BLaER1 treated with 17β-estradiol and CSF1 and Interleukin-3, amounts not matched to agents 10 nM and 100 nM (cell line): Measurements from ENCODE around the gene ERF.
A peak's percentile ranks its signal among the peaks of the same experiment; 100 is the strongest.

ENCODE experiments used
- H3K27ac ChIP-seq, 11 experiments: shearing (Covaris generic); formaldehyde crosslinking; 2 replicates each; pipeline ENCODE4 v1.8.1; 2022
- H3K27me3 ChIP-seq, 11 experiments: shearing (Covaris generic); formaldehyde crosslinking; 2 replicates each; pipeline ENCODE4 v1.8.1; 2022
- H3K36me3 ChIP-seq, 11 experiments: shearing (Covaris generic); formaldehyde crosslinking; 2 replicates each; pipeline ENCODE4 v1.8.1; 2022
- H3K4me1 ChIP-seq, 10 experiments: shearing (Covaris generic); formaldehyde crosslinking; 2 replicates each; pipeline ENCODE4 v1.8.1; 2022
- H3K4me2 ChIP-seq, 11 experiments: shearing (Covaris generic); formaldehyde crosslinking; 2 replicates each; pipeline ENCODE4 v1.8.1; 2022
- H3K4me3 ChIP-seq, 10 experiments: shearing (Covaris generic); formaldehyde crosslinking; 2 replicates each; pipeline ENCODE4 v1.8.1; 2022
- H3K9ac ChIP-seq, 11 experiments: shearing (Covaris generic); formaldehyde crosslinking; 2 replicates each; pipeline ENCODE4 v1.8.1; 2022
- H3K9me3 ChIP-seq, 11 experiments: shearing (Covaris generic); formaldehyde crosslinking; replicated peaks in 1 of 11; 2 replicates each; pipeline ENCODE4 v1.8.1; 2022
- H4K20me1 ChIP-seq, 11 experiments: shearing (Covaris generic); formaldehyde crosslinking; 2 replicates each; pipeline ENCODE4 v1.8.1; 2022
- Cebpa-rat ChIP-seq, 11 experiments: shearing (Covaris generic); IDR thresholded peaks; 2 replicates each; pipeline ENCODE4 v1.8.1; 2022

The ERF gene

DNA sequence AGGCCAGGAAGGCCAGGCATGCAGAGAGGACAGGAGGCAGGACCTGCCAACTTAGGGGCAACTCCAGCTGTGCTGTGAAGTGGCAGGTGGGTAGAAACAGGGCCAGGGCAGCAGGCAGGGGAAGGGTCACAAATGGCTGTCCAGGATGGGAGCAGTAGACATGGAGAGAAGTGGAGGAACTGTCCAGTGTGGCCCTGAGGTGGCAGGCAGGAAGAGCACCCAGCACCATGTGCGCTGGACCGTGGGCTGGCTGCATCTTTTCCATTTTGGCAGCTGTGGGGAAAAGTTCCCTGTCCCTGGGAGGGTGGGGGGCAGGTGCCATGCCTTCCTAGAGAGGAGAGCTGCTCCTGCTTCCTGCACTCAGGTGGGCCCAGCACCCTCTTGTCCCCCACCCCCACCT, 51.2 kb downstream of the ERF start:
- no peak overlapping the region for H3K4me3 ChIP-seq
- no peaks in the 10 kb centered on the region for H3K27me3 ChIP-seq
- H4K20me1 ChIP-seq = peaks cover 0 to 83% (median 14%) of the 10 kb centered on the region in 11 experiments; a peak in 12 of 22 replicates
- peaks cover 61 to 85% (median 79%) of the 10 kb centered on the region in 11 experiments for H3K36me3 ChIP-seq
- no peak for TF ChIP-seq Cebpa-rat (IDR thresholded peaks at IDR 0.05)
- H3K4me2 ChIP-seq = peak overlapping the region in 7 of 11 experiments; percentile 5 to 98 (median 88); a peak in 11 of 22 replicates
- peak overlapping the region in 2 of 11 experiments; percentile 84 to 86; a peak in 1 of 22 replicates for H3K9ac ChIP-seq
- H3K4me1 ChIP-seq = peaks cover 63 to 98% (median 79%) of the 10 kb centered on the region in 10 experiments
- no peaks in the 10 kb centered on the region for H3K9me3 ChIP-seq
- peak overlapping the region in 7 of 11 experiments; percentile 92 to 97 (median 95); a peak in 12 of 22 replicates for H3K27ac ChIP-seq

DNA sequence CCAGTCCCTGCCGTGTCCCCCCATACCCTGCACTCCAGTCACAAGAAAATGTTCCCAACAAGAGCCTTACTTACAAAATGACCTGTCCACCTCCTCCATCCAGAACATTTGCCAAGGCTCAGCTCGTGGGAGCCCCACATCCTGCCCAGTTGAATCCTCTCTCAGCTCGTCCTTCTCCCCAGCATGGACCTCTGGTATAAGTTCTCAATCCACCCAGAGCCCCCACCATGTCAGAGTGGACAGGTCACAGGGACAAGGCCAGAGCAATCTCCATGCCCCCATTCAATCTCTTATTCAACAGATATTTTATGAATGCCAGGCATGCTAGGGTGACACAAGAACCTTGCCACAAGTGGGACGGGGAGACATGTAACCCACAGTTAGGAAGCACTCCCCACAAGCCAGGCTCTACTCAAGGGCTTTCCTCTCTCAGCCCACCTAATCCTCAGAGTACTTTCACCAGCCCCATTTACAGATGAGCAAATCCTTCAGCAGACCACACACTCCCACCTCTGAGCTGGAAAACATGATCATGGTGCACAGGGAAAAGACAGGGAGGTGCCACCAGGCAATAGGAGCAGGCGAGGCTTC, 52.5 kb downstream of the ERF start:
- H3K4me1 ChIP-seq = peaks cover 65 to 98% (median 79%) of the 10 kb centered on the region in 10 experiments
- H3K9ac ChIP-seq = peak overlapping the region in 9 of 11 experiments; percentile 52 to 87 (median 84); a peak in 16 of 22 replicates
- no peaks in the 10 kb centered on the region for H3K9me3 ChIP-seq
- H4K20me1 ChIP-seq = peaks cover 0 to 76% (median 9%) of the 10 kb centered on the region in 11 experiments; a peak in 12 of 22 replicates
- TF ChIP-seq Cebpa-rat (IDR thresholded peaks at IDR 0.05) = peak in 1 of 11 experiments; percentile 3; a peak in 2 of 22 replicates
- H3K4me2 ChIP-seq = peak overlapping the region; percentile 87 to 99 (median 97)
- no peaks in the 10 kb centered on the region for H3K27me3 ChIP-seq
- peaks cover 59 to 83% (median 75%) of the 10 kb centered on the region in 11 experiments for H3K36me3 ChIP-seq
- peak overlapping the region; percentile 85 to 97 (median 93) for H3K27ac ChIP-seq
- peak overlapping the region in 6 of 10 experiments; percentile 1 to 43 (median 10); a peak in 5 of 20 replicates for H3K4me3 ChIP-seq

DNA sequence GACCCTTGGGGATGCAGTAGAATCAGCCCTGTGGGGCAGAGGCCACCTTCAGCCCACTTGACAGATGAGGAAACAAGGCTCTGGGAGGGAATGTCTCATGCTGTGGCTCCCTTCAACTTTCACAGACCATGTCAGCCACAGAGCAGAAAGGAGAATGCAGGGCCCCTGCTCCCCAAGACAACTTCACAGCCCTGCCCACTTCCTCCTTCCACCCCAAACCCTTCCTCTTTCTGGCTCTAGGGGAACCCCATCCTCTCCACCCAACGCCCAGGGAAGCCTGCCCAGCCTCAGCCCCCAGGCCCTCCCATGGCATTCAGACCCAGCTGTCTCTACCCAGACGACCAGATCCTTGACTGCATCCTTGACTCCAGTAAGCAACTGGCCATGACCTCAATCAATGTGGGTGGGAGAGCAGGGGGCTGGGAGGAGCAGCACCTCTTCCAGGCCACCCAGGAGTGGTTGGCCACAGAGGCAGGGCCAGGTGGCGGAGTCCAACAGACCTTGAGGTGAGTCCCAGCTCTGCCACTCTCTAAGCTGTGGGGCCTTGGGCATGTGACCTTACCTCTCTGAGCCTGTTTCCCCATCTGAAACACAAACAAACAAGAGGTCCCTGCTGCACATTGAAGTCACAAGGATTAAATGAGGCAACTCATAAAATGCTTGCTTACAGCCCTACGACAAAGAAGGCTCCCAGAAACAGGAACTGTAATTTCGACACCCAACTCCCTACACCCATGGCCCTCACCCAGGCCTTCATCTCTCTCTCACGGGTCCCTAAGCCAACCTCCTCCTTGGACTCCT, 53.2 kb downstream of the ERF start:
- peak; percentile 20 to 79 (median 58); a peak in 16 of 22 replicates for TF ChIP-seq Cebpa-rat (IDR thresholded peaks at IDR 0.05)
- H3K4me1 ChIP-seq = peaks cover 65 to 98% (median 79%) of the 10 kb centered on the region in 10 experiments

DNA sequence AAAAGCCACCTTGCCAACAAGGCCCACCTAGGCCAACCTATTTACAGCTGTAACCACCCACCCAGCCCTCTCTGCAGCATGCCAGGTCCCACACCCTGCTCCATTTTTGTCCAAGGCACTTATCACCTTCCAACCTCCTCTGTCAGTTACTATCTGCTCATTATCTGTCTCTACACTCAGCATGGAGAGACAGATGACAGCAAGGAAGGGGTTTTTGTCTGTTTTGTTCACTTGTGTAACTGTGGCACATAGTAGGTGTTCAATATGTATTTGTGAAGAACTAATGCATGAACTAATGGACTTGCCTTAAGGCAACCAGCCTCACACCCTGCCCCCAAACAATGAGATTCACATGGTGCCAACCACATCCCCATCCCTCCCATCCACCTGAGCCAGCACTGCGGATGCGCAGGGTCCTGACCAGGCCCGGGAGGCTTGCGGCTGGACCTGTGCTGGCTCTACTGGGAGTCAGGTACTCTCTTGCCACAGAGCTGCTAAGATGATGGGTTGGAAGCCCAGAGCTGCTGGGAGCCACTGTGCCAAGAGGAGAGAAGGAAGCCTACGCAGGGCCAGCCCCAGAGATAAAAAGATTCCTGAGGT, 54.7 kb downstream of the ERF start:
- TF ChIP-seq Cebpa-rat (IDR thresholded peaks at IDR 0.05) = no peak
- Histone ChIP-seq H3K4me2 (peak overlapping the region; percentile 87 to 99 (median 97)), H4K20me1 (peaks cover 0 to 55% (median 0%) of the 10 kb centered on the region in 11 experiments; a peak in 5 of 22 replicates), H3K4me1 (peaks cover 70 to 91% (median 87%) of the 10 kb centered on the region in 10 experiments), H3K4me3 (peak overlapping the region in 9 of 10 experiments; percentile 32 to 68 (median 55); a peak in 16 of 20 replicates), H3K27me3 (no peaks in the 10 kb centered on the region), H3K36me3 (peaks cover 50 to 76% (median 68%) of the 10 kb centered on the region in 11 experiments), H3K9ac (peak overlapping the region; percentile 64 to 87 (median 81); a peak in 19 of 22 replicates), H3K27ac (peak overlapping the region; percentile 85 to 97 (median 93); a peak in 21 of 22 replicates), H3K9me3 (peaks cover 0 to 8% (median 0%) of the 10 kb centered on the region in 11 experiments; a peak in 3 of 22 replicates)

More for the DNA sequence above, 53.2 kb downstream of the ERF start:
- H3K4me3 ChIP-seq = peak overlapping the region in 7 of 10 experiments; percentile 1 to 49 (median 11); a peak in 9 of 20 replicates
- peaks cover 0 to under 1% (median 0%) of the 10 kb centered on the region in 11 experiments; a peak in 1 of 22 replicates for H3K9me3 ChIP-seq
- peaks cover 58 to 83% (median 74%) of the 10 kb centered on the region in 11 experiments for H3K36me3 ChIP-seq
- peak overlapping the region; percentile 39 to 87 (median 81) for H3K9ac ChIP-seq
- H3K4me2 ChIP-seq = peak overlapping the region; percentile 87 to 99 (median 97)
- peak overlapping the region; percentile 85 to 97 (median 93) for H3K27ac ChIP-seq
- no peaks in the 10 kb centered on the region for H3K27me3 ChIP-seq
- H4K20me1 ChIP-seq = peaks cover 0 to 69% (median 2%) of the 10 kb centered on the region in 11 experiments; a peak in 11 of 22 replicates

DNA sequence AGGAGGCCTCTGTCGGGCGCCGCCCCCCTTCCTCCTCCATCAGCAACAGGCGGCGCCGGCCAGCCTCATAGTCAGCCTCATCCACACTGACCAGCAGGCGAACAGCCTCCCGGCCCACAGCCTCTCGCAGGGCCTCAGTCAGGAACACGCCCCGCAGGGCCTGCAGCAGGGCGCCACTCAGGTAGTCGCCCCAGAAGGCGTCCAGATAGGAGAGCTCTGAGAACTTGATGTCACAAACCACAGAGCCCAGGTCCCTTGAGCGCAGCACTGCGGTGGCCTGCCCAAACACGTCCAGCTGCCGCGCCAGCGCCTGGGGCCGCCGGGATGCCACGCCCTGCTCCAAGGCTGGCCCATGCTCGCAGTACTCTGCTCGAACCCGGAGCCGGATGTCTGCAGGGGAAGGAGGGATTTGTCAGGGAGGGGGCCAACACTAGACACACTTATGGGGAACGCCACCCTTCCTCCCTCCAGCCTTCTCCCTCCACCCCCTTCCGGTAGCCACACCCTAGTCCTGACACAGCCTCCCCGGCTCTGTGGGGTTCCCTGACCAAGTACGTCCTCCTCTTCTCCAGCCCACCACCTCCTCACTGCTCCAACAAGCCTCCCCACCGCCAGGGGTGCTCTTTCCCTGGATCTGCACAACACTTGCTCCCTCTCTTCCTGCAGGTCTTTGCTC, 55.4 kb downstream of the ERF start:
- H3K27me3 ChIP-seq = no peaks in the 10 kb centered on the region
- H3K4me3 ChIP-seq = peak overlapping the region; percentile 11 to 68 (median 54); a peak in 18 of 20 replicates
- H3K27ac ChIP-seq = peak overlapping the region; percentile 85 to 97 (median 93); a peak in 21 of 22 replicates
- H4K20me1 ChIP-seq = peaks cover 0 to 50% (median 0%) of the 10 kb centered on the region in 11 experiments; a peak in 5 of 22 replicates
- H3K4me1 ChIP-seq = peaks cover 70 to 89% (median 86%) of the 10 kb centered on the region in 10 experiments
- peak overlapping the region; percentile 64 to 87 (median 81) for H3K9ac ChIP-seq
- H3K36me3 ChIP-seq = peaks cover 45 to 70% (median 62%) of the 10 kb centered on the region in 11 experiments
- TF ChIP-seq Cebpa-rat (IDR thresholded peaks at IDR 0.05) = no peak
- peaks cover 0 to 8% (median 0%) of the 10 kb centered on the region in 11 experiments; a peak in 3 of 22 replicates for H3K9me3 ChIP-seq
- peak overlapping the region; percentile 87 to 99 (median 97) for H3K4me2 ChIP-seq

DNA sequence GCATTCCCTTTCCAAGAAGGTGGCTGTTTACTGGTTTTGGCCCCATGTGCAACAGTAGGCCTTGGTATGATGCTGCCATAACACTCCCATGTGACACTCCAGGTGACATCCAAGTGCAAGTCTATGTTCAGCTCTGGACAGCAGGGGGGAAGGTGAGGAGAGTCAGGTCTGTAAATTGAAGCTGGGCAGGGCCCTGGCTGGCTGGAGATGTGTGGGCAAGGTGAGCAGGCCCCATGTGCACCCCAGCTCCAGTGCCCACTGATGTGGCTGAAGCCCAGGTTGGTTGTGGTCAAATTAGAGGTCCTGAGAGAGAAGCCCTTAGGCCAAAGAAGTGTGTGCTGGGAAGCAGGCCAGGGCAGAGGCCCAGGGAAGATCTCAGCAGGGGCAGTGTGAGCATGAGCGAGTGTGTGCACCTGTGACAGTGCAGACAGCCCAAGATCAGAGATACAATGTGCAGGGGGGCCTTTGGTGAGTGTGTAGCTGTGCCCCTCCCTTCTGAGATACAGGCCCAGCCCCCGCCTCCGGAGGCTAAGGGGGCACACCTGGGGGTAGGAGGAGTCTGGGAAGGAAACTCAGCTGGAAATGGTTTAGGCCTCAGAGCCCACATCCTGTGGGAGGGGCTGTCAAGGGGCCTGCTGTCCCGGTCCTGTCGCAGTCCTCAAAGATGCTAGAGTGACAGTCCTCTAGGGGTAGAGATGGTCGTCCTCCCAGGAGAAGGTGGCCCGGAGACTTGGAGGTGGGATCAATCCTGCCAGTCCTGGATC, 56.1 kb downstream of the ERF start:
- Histone ChIP-seq H3K4me2 (peak overlapping the region; percentile 87 to 99 (median 97)), H3K27ac (peak overlapping the region; percentile 85 to 97 (median 93); a peak in 21 of 22 replicates), H3K36me3 (peaks cover 39 to 63% (median 56%) of the 10 kb centered on the region in 11 experiments), H3K9ac (peak overlapping the region; percentile 64 to 87 (median 81)), H3K27me3 (no peaks in the 10 kb centered on the region), H4K20me1 (peaks cover 0 to 44% (median 0%) of the 10 kb centered on the region in 11 experiments; a peak in 4 of 22 replicates), H3K4me3 (peak overlapping the region; percentile 11 to 68 (median 54); a peak in 18 of 20 replicates), H3K9me3 (peaks cover 0 to 13% (median 4%) of the 10 kb centered on the region in 11 experiments; a peak in 12 of 22 replicates), H3K4me1 (peaks cover 70 to 87% (median 81%) of the 10 kb centered on the region in 10 experiments)
- no peak for TF ChIP-seq Cebpa-rat (IDR thresholded peaks at IDR 0.05)
